HCT116 (cell line): ENCODE results near the gene GMEB1. TPM values are rescaled to one million over a fixed set of nuclear protein-coding genes. Genes with fewer than 3 reads are reported as not detected.

Experiments
- total RNA-seq: library from RNA; stranded (reverse); gene quantifications from one replicate; pipeline ENCODE4 v1.2.1, GENCODE V29; 2021; ENCODE audit not compliant: unreplicated experiment

The GMEB1 gene
- total RNA-seq, 1 experiment from 2014 or later = 19.8 TPM

Other genes with a start within 250 kb of the GMEB1 start
- 124 TPM for gene RCC1, start 162.7 kb upstream of the GMEB1 start, total RNA-seq
- gene TRNAU1AP, start 115.7 kb upstream of the GMEB1 start, total RNA-seq = 29.7 TPM
- gene RAB42, start 76.5 kb upstream of the GMEB1 start, total RNA-seq = not detected
- gene TAF12, start 25.7 kb upstream of the GMEB1 start, total RNA-seq = 39.0 TPM
- not detected for gene RNU11, start 20.2 kb upstream of the GMEB1 start, total RNA-seq
- 90.6 TPM for gene YTHDF2, start 68.2 kb downstream of the GMEB1 start, total RNA-seq
- gene OPRD1, start 143.4 kb downstream of the GMEB1 start, total RNA-seq = not detected
- 41.7 TPM for gene EPB41, start 245.8 kb downstream of the GMEB1 start, total RNA-seq